ENCODE results near the gene GPALPP1.
"Not testable (repeated sequence)": the region's sequence is repeated elsewhere in the genome, so short reads cannot be mapped to it uniquely, and the experiment has no call there.

Gene GPALPP1

DNA sequence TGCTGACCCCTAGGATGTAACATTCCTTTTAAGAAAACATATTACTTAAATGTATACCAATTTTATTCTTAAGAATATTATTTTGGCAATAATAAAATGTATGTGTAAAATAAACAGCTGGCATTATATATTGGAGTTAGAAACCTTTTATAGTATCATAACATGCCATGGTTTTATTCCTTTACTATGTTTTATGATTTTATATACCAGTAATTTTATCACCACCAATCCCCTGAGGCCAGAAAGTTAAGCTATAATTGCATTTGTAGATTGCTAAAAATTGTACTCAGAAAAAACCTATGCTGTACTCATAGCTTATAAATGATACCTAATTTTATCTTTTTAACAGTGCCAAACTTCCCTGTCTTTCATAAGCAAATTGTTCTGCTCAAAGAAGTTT is 17.9 kb downstream of the GPALPP1 start:
- DNase-seq: no peak

DNA sequence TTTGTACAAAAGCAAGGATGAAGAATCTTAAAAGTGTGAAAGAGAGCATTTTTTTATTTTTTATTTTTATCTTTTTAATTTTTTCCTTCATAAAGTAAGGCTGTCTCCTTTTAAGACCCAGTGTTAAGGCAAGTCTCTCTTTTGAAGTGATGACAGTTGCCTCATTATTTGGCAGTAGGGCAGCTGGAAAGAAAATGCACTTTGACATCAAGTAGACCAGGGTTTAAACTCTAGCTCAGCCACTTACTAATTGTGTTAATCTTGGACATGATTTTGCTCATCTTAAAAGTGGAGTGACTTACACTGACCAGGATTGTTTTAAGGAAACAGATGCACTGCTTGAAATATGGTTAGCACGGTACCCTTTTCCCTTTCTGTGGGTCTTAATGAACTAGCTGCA is 18.5 kb downstream of the GPALPP1 start:
- no peak for DNase-seq

DNA sequence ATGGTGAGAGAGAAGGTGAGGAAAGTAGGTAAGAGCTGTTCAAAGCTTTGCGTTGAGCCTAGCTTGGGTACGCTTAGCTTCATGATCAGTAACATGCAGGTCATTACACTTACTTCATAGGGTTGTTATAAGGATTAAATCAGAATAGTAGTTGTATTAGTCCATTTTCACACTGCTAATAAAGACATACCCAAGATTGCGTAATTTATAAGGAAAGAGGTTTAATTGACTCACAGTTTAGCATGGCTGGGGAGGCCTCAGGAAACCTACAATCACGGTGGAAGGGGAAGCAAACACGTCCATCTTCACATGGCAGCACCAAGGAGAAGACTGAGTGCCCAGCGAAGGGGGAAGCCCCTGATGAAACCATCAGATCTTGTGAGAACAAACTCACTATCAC is 21.9 kb downstream of the GPALPP1 start:
- no peak for DNase-seq

DNA sequence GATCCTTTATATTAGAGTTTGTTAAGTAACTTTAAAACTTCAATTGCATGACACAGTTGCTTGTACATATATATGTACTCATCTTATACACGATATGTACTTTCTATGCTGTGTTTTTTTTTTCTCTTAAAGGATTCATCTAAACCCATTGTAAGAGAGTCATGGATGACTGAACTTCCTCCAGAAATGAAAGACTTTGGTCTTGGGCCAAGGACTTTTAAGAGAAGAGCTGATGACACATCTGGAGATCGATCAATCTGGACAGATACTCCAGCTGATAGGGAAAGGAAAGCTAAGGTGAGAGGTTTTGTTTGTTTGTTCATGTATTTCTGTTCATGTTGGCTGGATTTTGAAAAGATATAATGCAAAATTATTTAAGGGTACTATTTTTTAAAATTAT is 26.0 kb downstream of the GPALPP1 start:
- no peak for DNase-seq

DNA sequence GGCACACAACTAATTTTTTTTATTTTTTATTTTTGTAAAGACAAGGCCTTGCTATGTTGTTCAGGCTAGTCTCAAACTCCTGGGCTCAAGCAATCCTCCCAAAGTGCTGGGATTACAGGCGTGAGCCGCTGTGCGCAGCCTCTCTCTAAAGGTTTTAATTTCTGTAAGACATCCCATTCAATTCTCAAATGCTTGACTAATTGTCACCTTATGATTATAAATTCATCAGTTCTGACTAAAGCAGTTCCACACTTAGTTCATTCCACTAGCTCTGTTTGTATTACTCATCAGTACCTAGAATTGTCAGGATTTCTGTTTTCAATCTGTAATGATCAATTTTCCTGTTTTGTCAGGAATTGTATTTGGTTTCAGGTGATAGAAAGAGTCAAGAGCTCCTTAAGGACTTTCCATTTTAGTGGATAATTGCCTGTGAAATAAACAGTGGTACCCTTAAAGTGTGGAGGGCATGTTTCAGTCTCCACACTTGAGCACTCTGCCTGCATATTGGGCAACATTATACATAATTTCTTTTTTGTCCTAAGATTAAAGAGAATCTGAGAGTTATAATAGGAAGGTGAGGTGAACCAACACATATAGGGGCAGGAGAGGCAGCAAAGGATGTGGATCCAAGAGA is 27.6 kb downstream of the GPALPP1 start:
- DNase-seq: peak; percentile 19

DNA sequence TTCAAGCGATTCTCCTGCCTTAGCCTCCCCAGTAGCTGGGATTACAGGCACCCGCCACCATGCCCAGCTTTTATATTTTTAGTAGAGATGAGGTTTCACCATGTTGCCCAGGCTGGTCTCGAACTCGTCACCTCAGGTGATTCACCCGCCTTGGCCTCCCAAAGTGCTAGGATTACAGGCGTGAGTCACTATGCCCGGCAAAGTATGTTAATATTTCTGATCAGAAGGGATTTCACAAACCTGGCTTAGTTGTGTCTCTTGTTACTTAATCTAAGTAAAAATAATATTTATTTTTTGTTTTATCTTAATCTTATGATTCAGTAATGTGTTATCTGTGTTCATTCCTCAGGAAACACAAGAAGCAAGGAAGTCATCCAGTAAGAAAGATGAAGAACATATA is 30.6 kb downstream of the GPALPP1 start:
- not testable (repeated sequence) for DNase-seq

DNA sequence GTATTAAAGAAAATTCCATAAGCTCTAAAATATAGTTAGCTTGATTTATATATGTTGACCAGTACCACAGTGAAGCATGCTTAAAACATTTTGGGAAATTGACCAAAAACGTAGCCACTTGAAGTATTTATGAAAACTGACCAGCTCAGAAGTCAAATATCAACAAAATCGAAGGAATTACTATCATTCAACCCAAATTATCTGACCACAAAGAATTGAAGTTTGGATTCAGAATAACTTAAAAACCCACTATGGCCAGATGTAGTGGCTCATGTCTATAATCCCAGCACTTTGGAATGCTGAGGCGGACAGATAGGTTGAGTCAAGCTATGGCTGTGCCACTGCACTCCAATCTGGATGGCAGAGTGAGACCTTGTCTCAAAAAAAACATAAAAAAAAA is 31.9 kb downstream of the GPALPP1 start:
- no peak for DNase-seq

DNA sequence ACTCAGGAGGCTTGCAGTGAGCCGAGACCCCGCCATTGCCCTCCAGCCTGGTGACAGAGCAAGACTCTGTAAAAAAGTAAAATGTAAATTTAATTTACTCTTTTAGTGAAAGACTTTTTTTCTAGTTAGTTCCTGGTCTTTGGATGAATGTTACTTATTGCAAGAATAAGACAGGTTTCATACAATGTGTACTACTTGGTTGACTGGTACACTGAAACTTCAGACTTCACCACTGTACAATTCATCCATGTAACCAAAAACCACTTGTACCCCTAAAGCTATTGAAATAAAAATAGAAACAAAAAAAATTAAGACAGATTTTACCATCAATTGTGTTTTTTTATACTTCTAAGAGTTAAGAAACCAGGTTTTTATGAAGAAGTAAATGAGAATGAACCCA is 35.5 kb downstream of the GPALPP1 start:
- DNase-seq: no peak

DNA sequence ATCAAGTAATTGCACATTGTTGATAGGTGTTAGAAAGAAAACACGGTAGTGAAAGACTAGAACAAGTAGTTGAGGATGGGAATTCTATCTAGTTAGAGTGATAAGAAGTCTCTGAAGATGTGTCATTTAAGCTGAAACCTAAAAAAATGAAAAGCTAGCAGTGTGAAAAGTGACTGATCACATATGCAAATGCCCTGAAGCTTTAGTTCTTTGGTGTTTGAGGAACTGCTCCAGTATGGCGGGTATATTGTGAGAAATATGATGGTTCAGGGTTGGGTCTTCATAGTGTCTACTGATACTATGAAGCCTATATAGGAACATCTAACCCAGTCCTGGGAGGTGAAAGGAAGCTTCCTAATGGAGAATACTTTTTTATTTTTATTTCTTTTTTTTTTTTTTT is 45.0 kb downstream of the GPALPP1 start:
- DNase-seq: no peak

DNA sequence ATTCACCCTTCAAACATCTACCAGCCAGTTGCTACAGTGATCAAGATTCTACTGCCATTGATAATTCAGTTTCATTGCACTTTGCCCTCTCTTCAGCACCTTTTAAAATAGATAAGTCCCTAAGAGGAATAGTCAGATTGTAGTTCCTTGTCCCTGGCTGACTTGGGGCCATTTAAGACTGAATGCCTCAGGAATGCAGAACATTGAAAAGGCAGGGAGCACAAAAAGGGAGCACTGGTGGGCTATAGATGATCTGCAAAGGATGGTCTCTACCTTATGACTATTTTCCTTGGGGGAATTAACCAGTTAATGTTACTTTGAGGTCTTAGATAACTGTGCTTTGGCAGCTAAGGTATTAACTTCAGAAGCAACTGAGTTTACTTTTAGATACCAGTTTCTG is 46.9 kb downstream of the GPALPP1 start:
- no peak for DNase-seq

DNA sequence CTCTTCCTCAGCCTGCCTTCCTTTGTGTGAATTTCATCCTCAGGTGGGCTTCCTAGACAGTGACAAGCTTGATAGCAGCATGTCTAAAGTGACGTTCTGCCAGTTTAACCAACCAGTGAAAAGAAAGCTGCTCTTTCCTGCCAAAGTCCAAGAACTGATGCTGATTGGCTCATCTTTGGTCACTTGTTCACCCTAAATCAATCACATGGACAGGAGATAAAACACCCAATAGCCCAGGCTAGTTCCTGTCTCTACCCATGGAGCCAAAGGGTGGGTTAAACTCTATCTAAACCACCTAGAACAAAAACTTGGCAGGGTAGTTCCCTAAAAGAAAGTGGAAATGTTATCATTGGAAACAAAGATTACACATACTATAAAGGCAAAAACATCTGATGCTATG is 50.8 kb downstream of the GPALPP1 start:
- no peak for DNase-seq

DNA sequence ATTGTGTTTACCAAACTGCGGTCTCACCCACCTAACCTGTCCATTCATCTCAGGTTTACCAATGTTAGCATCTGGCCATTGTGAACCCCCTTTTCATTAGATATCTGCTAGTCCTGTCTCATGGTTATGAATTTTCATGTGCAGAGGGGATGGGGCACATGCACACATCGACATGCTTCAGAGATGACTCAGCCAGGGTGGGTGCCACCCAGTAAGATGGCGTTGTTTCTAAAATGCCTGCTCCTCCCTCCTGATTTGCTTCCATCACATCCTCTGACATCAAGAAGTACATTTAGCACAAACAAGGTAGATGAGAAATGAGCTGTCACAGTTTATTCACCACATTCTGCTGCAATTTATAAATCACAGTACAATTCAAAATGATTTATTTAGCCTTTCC is 51.3 kb downstream of the GPALPP1 start:
- no peak for DNase-seq

DNA sequence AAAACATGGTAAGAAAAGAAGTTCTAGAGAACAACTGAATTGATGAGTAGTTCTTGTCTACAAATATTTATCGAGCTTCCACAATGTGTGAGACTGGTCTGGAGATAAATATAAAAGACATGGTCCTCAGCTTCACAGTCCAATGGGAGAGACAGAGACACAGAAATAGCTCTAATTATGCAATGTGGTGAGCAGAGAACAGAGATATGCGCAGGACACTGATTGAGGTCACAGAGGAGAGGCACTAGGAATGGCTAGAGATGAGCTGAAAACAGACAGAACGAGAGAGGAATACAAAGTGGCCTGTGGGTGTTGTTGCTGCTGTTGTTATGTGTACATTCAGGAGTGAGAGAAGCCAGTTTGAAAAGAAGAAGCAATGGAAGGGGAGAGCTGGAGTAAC is 53.2 kb downstream of the GPALPP1 start:
- no peak for DNase-seq

DNA sequence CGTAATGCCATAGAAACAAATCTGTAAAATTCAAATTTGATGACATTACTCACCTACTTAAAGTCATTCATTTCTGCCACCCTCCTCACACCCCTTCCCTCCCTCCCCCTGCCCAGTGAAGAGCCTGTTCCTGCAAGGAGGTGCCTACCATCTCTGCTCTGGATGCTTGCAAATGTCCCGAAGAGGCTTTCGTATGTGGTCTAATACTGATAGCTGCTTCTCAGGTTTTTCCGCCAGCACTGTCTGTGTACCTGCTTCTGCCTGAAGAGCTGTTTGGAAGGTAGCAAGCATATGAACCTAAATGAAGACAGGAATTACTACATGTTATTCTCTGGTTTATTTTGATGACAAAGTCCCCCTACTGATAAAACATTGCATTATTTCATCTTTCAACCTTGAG is 57.1 kb downstream of the GPALPP1 start:
- DNase-seq: no peak

DNA sequence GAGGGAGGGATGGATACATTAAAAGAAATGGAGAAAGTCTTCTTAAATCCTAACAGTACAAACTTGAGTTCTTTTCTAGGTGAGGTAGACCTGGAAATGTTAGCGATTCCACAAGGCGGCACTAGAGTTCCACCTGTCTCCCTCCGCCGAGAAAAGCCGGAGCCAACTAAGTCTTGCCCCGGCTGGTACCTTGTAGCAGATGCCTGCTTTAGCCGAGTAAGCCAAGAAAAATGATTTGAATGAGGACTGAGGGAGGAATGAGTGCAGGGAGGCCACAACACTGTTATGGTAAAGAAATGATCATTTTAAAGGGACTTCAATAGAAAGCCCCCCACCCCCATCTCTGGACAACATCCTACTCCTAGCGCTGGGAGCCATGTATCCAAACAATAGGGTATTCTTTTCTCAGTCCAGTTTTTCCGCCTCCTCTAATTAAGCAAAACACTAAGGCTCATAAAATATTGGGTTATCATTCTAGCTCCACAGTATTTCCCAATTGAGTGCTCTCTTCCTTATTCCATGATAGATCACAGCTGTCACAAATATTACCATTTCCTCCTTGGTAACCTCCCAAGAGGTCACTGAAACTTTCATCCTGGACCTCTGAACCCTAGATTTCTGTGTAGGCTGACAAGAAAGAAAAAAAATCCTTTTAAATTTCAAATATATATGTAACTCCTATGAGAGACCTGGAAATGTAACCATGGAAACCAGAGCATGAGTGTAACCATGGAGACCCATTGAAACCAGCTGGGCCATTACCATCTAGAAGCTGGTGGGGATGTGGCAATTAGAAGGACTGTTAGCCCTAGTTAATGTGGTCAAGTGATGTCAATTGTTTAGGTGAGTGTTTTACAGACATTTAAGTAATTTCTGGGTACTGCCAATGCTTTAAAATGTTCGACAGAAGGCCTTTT is 58.3 kb downstream of the GPALPP1 start:
- peak; percentile 80 for DNase-seq

DNA sequence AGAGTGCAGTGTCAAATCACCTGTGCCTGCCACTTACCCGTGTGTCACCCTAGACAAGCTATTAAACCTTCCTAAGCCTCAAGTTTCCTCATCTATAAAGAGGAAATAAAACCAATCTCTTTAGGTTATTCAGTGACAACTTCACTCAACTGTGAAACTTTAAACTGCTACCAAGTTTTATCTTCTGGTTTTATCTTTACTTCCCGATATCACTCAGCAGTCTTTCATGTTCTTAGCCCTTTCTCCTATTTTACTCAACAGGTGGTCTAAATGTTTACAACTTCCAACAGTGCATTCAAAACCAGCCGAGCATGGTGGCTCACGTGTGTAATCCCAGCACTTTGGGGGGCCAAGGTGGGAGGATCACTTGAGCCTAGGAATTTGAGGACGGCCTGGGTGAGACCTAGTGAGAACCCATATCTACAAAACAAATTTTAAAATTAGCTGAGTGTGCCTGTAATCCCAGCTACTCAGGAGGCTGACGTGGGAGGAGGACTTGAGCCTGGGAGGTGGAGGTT is 59.6 kb downstream of the GPALPP1 start:
- peak; percentile 19 for DNase-seq

DNA sequence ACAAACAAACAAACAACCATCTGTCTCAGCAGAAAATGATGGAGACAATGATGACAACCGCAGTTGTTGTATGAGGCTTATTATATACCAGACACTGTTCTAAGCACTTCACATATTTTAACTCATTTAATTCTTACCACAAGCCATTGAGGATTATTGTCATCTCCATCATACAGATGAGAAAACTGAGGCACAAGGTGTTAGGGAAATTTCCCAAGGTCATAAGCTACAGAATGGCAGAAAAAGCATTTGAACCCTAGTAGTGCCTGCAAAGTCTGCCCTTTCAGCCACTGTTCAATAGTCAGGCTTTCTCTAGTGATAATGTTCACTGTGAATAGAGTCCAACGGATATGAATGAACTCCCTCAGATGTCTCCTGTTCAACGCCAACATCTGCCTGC is 60.1 kb downstream of the GPALPP1 start:
- no peak for DNase-seq

DNA sequence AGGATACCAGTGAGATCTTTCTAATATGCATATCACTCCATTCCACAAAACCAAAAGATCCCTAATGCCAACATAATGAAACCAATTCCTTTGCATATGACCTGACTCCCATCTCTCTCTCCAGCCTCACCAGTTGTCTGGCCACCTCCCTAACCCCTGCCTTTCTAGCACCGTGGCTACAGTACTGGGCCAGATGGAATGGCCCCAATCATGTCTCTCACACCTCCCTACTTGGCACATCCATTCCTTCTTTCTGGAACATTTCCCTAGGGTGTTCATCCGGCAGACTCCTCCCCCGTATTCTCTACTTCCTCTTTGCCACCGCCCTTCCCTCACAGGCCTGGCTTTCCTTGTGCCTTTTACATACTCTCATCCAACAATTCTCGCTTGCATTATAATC is 62.0 kb downstream of the GPALPP1 start:
- DNase-seq: no peak

DNA sequence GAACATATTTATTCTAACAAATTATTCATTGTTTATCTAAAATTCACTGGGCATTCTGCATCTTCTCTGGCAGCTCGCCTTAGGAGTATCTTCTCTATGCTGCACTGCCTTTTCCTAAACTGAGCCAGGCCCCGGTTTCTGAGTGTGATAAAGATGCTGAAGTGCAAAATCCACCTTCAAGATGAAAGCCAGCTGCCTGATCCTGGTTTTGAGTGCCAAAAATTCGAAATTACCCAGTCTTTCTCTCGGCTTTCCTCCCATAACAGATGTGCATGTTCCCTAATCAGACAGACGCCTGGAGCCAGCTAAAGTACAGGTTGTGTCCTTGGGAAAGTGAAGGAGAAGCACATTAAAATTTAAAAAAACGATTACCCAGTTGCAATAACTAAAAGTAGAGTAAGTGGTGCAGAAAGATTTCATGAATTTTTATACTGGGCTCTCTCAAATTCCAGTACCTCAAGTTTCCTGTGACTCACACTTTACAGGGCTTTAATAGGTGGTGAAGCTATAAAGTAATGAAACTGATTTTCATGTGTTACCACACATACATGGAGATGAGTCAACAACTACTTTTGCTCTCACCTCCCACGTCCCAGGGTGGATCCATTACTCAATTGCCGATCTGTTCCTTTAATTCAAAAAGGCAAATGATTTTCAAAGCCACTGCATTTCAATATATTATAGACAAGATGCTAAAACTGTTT is 66.0 kb downstream of the GPALPP1 start:
- peak; percentile 77 for DNase-seq

DNA sequence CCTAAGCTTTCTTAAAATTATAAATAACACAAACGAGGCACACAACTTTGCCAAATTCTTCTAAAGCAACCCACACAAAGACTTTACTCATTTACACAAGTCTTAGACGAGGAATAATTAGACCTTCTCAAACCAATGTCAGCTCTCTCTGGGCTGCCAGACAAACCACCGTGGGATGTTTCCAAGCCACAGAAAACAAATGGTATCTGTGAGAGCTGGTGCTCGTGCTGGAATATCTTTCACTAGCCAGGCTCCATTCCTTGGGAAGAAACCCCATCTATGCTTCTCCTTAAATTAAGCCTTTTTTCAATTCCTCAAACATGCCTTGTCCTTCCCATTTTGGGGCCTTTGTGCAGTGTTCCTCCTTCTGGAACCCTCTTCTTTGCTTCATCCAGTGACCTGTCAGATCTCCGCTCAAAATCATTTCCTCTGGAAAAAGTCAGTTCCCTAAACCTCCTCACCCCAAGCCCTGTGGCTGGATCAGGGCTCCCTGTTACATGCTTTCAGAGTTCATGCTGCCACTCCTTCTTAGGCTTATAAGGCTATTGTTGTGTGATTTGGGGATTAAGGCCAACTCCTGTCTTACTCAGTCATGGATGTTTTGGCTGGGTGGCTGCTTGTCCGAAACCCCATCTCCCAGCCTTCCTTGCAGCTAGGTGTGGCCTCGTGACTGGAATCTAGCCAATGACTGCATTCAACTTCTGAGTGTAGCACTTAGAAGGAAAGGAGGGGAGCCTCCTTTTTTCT is 66.7 kb downstream of the GPALPP1 start:
- peak; percentile 5 for DNase-seq

DNA sequence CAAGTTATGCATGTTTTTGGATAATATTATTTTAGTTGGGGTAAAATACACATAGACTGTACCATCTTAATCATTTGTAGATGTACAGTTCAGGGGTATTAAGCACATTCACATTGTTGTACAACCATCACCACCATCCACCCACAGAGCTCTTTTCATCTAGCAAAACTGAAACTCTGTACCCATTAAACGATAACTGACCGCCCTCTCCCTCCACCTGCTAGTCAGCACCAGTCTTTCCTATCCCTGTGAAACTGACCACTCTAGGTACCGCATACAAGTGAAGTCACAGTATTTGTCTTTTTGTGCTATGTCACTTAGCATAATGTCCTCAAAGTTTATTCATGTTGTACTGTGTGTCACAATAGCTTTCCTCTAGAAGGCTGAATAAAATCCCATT is 70.7 kb downstream of the GPALPP1 start:
- no peak for DNase-seq

DNA sequence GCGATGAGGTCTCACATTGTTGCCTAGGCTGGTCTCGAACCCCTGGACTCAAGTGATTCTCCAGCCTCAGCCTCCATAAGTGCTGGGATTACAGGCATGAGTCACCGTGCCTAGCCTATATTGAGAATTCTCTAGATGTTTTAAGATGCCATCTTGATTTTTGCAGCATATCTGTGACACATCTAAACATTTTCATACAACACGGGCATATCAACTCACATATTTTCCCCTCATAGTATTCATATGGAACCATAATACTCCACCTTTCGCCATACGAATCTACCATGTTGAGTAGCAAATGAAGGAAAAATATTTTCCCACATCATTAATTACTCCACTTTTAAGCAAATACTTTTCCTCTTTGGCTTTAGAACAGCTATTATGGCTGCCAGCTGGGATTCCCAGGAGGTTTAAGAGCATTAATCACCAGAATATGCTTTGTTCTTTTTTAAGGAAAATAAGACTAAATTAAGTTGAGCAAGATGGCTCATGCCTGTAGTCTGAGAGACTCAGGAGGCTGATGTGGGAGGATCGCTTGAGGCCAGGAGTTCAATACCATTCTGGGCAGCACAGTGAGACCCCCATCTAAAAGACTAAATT is 74.0 kb downstream of the GPALPP1 start:
- DNase-seq: no peak

DNA sequence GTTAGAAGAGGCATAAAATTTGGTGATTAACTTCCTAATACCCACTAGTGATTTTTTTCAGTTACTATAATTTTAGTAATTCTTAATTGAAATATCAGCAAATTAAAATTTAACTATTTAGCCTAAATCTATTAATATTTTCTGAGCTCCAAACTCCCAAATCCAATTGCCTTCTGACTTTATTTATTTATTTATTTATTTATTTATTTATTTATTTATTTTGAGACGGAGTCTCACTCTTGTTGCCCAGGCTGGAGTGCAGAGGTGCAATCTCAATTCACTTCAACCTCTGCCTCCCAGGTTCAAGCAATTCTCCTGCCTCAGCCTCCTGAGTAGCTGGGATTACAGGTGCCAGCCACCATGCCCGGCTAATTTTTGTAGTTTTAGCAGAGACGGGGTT is 74.6 kb downstream of the GPALPP1 start:
- not testable (repeated sequence) for DNase-seq

All from stimulated activated CD4-positive, alpha-beta T cell treated with anti-CD3 and anti-CD28 coated beads, Interleukin-1b, Interleukin-23, amount 100 ng/mL, for 48 hours (primary cell).